OCI-LY7 (cell line): ENCODE results near the gene COL4A2. TPM values are rescaled to one million over a fixed set of nuclear protein-coding genes. Genes with fewer than 3 reads are reported as not detected.

Experiments
- BruUV-seq: library from RNA; stranded (reverse); fragments of 400-500 nt; replicated peaks from 2 replicates; lab custom pipeline; 2021; lab: Mats Ljungman, UMichigan
- CTCF ChIA-PET: fragments of 300-600 bp; sonication (Branson Sonifier 250); formaldehyde crosslinking; loops from one replicate; lab custom pipeline; 2022; ENCODE audit warnings: antibody characterized with exemption; ENCODE audit not compliant: unreplicated experiment; lab: Charles Lee
- POLR2A ChIA-PET: fragments of 300-600 bp; sonication (Branson Sonifier 250); formaldehyde crosslinking; loops from one replicate; lab custom pipeline; 2022; ENCODE audit warnings: antibody characterized with exemption; lab: Charles Lee
- DNase-seq: peaks from one replicate; pipeline ENCODE4 v3.0.0-alpha.2; 2015; ENCODE audit warnings: low spot score
- H2AFZ ChIP-seq: fragments of 200-600 bp; sonication (generic), shearing (Covaris generic); 2 replicates; pipeline ENCODE4 v1.6.1; 2014; ENCODE audit warnings: mild to moderate bottlenecking, antibody characterized with exemption, low read length, moderate library complexity
- H3K27ac ChIP-seq: fragments of 200-600 bp; sonication (generic); 2 replicates; pipeline ENCODE4 v1.5.1; 2014; ENCODE audit warnings: mixed run types, low read depth, mild to moderate bottlenecking, moderate library complexity, low read length, inconsistent platforms; ENCODE audit not compliant: poor library complexity, severe bottlenecking
- H3K36me3 ChIP-seq: fragments of 200-600 bp; sonication (generic); 2 replicates; pipeline ENCODE4 v1.6.1; 2014; ENCODE audit warnings: mild to moderate bottlenecking, antibody characterized with exemption, low read length, moderate library complexity, mixed read lengths; ENCODE audit not compliant: insufficient read depth
- H3K4me1 ChIP-seq: fragments of 200-600 bp; sonication (generic); 2 replicates; pipeline ENCODE4 v1.5.1; 2014; ENCODE audit warnings: mild to moderate bottlenecking, low read length; ENCODE audit not compliant: insufficient read depth, poor library complexity, severe bottlenecking
- H3K4me2 ChIP-seq: fragments of 200-600 bp; sonication (generic); 2 replicates; pipeline ENCODE4 v1.6.1; 2014; ENCODE audit warnings: mild to moderate bottlenecking, low read length
- H3K4me3 ChIP-seq: fragments of 200-600 bp; sonication (generic); 2 replicates; pipeline ENCODE4 v1.5.1; 2014; ENCODE audit warnings: mild to moderate bottlenecking, low read depth, low read length; ENCODE audit not compliant: poor library complexity, severe bottlenecking
- H3K79me2 ChIP-seq: fragments of 200-600 bp; sonication (generic); 2 replicates; pipeline ENCODE4 v1.6.1; 2016; ENCODE audit warnings: low read depth, mild to moderate bottlenecking, low read length, moderate library complexity, mixed read lengths; ENCODE audit not compliant: insufficient read depth
- H3K9me2 ChIP-seq: fragments of 200-600 bp; sonication (generic); 2 replicates; pipeline ENCODE4 v1.6.1; 2016; ENCODE audit warnings: mild to moderate bottlenecking, low read length, mixed read lengths; ENCODE audit not compliant: insufficient read depth
- H3K9me3 ChIP-seq: fragments of 200-600 bp; sonication (generic); 2 replicates; pipeline ENCODE4 v1.6.1; 2014; ENCODE audit warnings: mild to moderate bottlenecking, mixed run types, low read length, mixed read lengths
- H4K20me1 ChIP-seq: fragments of 200-600 bp; sonication (generic); 2 replicates; pipeline ENCODE4 v1.6.1; 2014; ENCODE audit warnings: mild to moderate bottlenecking, antibody characterized with exemption, low read length, moderate library complexity, mixed read lengths; ENCODE audit not compliant: insufficient read depth
- CTCF ChIP-seq: fragments of 200-600 bp; sonication (generic); conservative IDR thresholded peaks from 2 replicates; pipeline ENCODE4 v1.5.1; 2014; ENCODE audit warnings: mild to moderate bottlenecking, antibody characterized with exemption, low read length, moderate library complexity, mixed read lengths
- EZH2phosphoT487 ChIP-seq: fragments of 200-600 bp; sonication (generic); IDR thresholded peaks from 2 replicates; pipeline ENCODE4 v1.6.1; 2018; ENCODE audit warnings: low read depth, borderline replicate concordance, mild to moderate bottlenecking, mixed run types, antibody characterized with exemption, low read length, moderate library complexity, mixed read lengths
- intact Hi-C: fragments of 100-400 bp; cut with micrococcal nuclease; formaldehyde crosslinking; loops from one replicate; pipeline ENCODE4 v1.10.0; 2022; ENCODE audit not compliant: unreplicated experiment
- total RNA-seq, 2 experiments: library from RNA; depleted of rRNA in 1 of 2; stranded (reverse); fragments of >200 nt in 1 of 2; shearing (Covaris generic) in 1 of 2; gene quantifications; 2 replicates each; pipeline ENCODE4 v1.2.3, GENCODE V29; 2014 to 2022

The COL4A2 gene
- total RNA-seq, 2 experiments from 2014 or later = 0.34 TPM; not detected in 1

- Histone ChIP-seq H2AFZ (no peak overlapping the region), H3K9me2 (no peaks in the 10 kb centered on the region), H3K36me3 (no peaks in the 10 kb centered on the region), H3K27ac (no peak overlapping the region), H3K79me2 (no peaks in the 10 kb centered on the region), H4K20me1 (no peaks in the 10 kb centered on the region), H3K4me1 (no peaks in the 10 kb centered on the region), H3K4me3 (no peak overlapping the region), H3K4me2 (no peak overlapping the region), H3K9me3 (no peaks in the 10 kb centered on the region)
- TF ChIP-seq EZH2phosphoT487 (no peak), CTCF (no peak)
- DNase-seq = no peak
- intact Hi-C loops = no loop called here
- ChIA-PET POLR2A (no interaction called here), CTCF (no interaction called here)
- no TSS peak for BruUV-seq
Observed at GRCh38 chr13:110396476-110396875, 89.4 kb downstream of the COL4A2 start.

GRCh38 chr13:110396913-110397381 is 89.9 kb downstream of the COL4A2 start:
- intact Hi-C loops = no loop called here
- no peak for DNase-seq
- no peak overlapping the region for H3K4me2 ChIP-seq
- H3K27ac ChIP-seq = no peak overlapping the region
- no peak overlapping the region for H2AFZ ChIP-seq
- no peaks in the 10 kb centered on the region for H3K36me3 ChIP-seq
- H3K79me2 ChIP-seq = no peaks in the 10 kb centered on the region
- no peaks in the 10 kb centered on the region for H3K4me1 ChIP-seq
- ChIA-PET POLR2A (no interaction called here), CTCF (no interaction called here)
- H3K9me2 ChIP-seq = no peaks in the 10 kb centered on the region
- BruUV-seq = no TSS peak
- no peak for TF ChIP-seq CTCF
- no peak for TF ChIP-seq EZH2phosphoT487
- no peak overlapping the region for H3K4me3 ChIP-seq
- no peaks in the 10 kb centered on the region for H4K20me1 ChIP-seq
- no peaks in the 10 kb centered on the region for H3K9me3 ChIP-seq

DNA sequence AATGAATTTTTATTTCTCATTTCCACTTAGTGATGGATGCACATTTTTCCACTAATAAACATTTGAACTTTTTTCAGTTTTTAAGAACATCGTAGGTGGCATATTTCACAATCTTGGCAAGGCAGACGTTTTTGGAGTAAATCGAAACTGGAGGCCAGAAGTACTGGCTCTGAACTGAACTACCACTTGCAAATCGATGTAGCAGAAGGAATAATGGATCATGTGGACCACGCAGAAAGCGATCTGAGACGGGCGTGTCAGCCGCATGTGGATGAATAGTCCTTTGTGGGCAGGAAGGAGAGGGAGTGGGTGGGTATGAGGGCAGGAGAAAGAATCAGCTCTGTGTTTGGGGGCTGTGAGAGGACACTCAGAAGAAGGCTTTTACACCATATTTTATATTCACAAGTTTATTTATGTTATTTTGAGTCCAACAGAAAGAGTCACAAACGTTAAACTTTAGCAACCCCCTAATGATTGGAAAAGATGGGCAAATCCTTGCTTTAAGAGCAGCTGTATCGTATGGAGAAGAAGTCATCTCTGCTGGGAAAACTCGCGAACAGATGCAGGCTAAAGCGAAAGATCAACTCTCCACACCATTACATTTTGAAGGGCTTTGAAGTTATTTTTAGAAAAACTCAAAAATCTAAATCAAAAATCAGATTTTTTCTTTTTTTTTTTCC is 90.5 kb downstream of the COL4A2 start:
- Histone ChIP-seq H3K79me2 (no peaks in the 10 kb centered on the region), H4K20me1 (no peaks in the 10 kb centered on the region), H3K4me2 (no peak overlapping the region), H3K4me1 (no peaks in the 10 kb centered on the region), H2AFZ (no peak overlapping the region), H3K9me2 (no peaks in the 10 kb centered on the region), H3K27ac (no peak overlapping the region), H3K4me3 (no peak overlapping the region), H3K36me3 (no peaks in the 10 kb centered on the region), H3K9me3 (no peaks in the 10 kb centered on the region)
- intact Hi-C loops = no loop called here
- no TSS peak for BruUV-seq
- ChIA-PET POLR2A (no interaction called here), CTCF (no interaction called here)
- no peak for DNase-seq
- TF ChIP-seq CTCF (no peak), EZH2phosphoT487 (no peak)
